ENCODE data around the gene SMAP2.

The SMAP2 gene

GRCh38 chr1:40422630-40423263 is 49.2 kb downstream of the SMAP2 start:
- DNase-seq, result no peak

DNA sequence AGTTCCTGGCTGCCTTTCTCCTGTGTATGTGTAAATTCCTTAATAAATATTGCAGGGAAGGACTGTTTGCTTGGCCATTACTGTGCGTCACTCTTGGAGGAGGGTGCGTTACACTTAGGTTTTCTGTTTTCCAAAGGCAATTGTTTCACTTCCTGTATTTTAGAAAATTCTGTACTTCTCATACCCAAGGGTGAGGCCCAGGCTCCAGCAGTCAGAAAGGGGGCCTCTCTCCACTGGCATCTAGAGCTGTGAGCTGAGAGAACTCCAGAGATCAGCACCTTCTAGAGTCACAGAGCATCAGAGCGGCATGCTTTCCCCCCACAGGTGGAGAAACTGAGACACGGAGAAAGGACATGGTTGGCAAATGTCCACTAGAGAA is 49.7 kb downstream of the SMAP2 start:
- DNase-seq, result no peak

- DNase-seq, result no peak
These were observed 50.6 kb downstream of the SMAP2 start for GRCh38 chr1:40423951-40424618.

GRCh38 chr1:40425198-40425597 is 51.7 kb downstream of the SMAP2 start:
- no peak for DNase-seq

- no peak for DNase-seq
These were observed 57.9 kb downstream of the SMAP2 start for GRCh38 chr1:40431385-40431784.

- no peak for DNase-seq
These were observed 59.3 kb downstream of the SMAP2 start for GRCh38 chr1:40432644-40433390.

DNA sequence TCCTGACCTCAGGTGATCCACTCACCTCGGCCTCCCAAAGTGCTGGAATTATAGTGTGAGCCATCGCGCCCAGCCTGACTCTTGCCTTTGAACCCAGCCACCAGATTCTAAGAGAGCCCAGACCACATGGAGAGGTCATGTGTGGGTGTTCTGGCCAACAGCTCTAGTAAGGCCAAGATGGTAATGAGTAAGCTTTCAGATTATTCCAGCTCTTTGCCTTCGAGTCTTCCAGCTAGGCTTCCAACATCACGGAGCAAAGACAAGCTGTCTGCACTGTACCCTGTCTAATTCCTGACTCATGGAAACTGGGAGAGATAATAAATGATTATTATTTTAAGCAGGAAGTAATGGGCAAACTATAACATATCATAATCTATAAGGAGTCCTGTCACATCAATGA is 61.9 kb downstream of the SMAP2 start:
- DNase-seq, result no peak

GRCh38 chr1:40435876-40436275 is 62.3 kb downstream of the SMAP2 start:
- DNase-seq, result no peak

DNA sequence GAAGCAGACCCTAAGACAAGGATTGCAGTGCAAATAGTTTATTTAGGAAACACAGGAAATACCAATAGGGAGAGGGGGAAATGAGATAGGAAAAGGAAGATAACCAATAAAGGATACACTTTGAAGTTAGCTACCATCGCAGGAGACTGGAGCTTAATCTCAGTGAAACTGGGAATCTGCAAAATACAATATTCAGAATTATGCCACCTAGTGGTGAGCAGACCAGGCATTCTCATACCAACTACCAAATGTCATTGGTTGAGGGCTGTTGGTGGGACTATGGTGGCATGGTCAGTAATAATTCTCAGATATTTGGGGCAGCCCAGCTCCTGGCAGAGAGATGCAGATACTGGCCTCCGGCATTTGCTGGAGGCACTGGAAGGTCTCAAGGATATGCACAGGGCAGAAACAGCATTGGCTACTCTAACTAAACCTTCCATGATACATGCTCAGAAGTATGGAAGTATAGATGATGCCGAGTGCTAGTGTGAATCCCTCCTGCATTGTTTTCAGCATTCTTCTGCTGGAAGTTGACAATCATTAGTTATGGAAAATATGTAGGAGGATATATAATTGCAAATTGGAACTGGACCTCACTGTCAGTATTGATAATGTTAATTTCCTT is 65.0 kb downstream of the SMAP2 start:
- no peak for DNase-seq

- DNase-seq, result no peak
These were observed 65.7 kb downstream of the SMAP2 start for GRCh38 chr1:40439247-40439646.

DNA sequence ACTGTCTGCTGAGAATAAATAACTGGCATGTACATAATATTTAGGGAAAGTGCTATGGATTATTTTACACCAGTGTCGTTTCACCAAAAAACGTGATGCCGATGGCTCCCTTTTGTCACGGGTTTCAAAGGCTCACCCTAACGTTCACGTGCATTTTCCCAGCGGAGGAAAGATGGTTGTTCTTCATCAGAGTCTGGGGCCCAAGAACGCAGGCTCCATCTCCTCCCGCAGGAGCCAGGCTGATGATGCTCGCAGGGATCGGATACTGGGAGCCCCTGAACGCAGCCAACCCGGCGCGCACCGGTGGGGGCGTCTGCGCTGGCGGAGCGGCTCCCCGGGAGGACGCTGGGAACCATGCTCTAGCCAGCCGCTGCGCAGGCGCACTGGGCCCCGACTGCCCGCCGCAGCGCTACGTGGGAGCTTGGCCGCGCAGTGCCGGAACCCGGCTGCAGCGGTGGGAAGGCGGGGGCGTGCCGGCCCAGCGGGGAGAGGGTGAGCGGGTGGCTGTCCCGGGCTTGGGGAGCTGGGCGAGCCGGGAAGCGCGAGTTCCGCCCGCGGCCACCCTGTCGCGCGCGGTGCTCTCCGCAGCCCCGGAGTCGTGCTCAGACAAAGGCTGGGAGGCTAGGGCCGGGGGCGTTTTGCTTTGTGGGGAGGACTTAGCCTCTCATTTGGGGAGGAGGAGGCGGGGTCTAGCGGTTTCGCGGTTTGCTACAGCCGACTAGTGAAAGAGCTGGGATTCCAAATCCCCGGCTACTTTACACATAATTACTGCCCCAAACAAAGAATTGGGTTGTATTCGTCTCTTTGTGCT is 76.4 kb downstream of the SMAP2 start, which contains the start of gene ZFP69B:
Gene ZFP69B (plus strand): TSS at position 793 of the 811 bp plus-strand sequence. CDS start 486 bp downstream, outside the sequence.
- DNase-seq, result peak; percentile 68 to 80

DNA sequence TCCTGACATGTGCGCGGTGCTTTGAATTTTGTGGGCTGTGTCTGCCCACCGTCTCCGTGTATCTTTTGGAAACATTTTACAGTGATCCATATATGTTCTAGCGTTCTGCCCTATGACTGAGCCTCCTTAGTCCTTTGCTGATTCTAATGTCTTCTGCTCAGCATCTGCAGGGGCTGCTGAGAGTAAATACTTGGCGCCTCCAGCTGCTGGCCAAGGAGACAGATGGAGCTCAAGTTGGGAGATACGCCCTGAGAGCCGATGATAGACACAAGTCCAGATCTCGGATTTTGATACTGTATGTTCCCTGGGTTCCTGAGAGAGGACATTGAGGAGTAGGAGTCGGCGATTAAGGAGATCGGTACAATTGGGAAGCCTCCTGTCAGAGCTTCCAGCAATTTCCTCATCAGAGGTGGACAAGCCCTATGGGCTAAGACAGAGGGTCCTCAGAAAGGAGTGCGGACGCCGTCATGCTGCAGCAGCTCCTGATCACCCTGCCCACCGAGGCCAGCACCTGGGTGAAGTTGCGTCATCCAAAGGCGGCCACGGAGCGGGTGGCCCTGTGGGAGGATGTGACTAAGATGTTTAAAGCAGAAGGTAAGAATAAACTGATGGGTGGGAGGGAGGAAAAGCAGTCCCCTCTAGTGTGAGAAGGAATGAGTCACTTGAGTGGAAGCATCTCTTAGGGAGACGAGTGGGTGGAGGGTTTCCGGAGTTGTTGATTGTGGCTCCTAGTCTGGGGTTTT is 77.1 kb downstream of the SMAP2 start:
- DNase-seq, result no peak

DNA sequence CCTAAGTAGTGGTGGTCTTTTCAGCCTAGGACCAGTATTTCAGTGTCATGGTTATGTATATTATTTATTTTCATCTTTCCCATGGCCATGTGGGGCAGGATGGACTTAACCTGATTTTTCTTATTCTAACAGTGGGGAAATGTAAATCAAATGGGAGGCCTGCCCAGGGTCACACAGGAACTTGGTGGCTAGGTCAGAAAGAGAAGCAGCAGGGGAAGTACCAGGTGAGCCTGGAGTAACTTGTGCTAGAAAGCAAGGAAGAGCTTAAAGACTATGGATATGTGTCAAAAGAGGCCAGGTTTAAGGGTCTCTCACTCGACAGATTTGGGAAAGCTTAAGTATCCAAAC is 77.7 kb downstream of the SMAP2 start:
- DNase-seq, result no peak

- no peak for DNase-seq
These were observed 81.3 kb downstream of the SMAP2 start for GRCh38 chr1:40454873-40455272.

DNA sequence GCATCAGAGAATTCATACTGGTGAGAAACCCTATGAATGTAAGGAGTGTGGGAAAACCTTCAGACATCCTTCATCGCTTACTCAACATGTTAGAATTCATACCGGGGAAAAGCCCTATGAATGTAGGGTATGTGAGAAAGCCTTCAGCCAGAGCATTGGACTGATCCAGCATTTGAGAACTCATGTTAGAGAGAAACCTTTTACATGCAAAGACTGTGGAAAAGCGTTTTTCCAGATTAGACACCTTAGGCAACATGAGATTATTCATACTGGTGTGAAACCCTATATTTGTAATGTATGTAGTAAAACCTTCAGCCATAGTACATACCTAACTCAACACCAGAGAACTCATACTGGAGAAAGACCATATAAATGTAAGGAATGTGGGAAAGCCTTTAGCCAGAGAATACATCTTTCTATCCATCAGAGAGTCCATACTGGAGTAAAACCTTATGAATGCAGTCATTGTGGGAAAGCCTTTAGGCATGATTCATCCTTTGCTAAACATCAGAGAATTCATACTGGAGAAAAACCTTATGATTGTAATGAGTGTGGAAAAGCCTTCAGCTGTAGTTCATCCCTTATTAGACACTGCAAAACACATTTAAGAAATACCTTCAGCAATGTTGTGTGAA is 89.5 kb downstream of the SMAP2 start:
- DNase-seq, result no peak

- DNase-seq, result no peak
These were observed 95.8 kb downstream of the SMAP2 start for GRCh38 chr1:40469327-40469726.

All from bone marrow (tissue), 2 donors.